ENCODE measurements around the gene SPOP. TPM values are rescaled to one million over a fixed set of nuclear protein-coding genes. Genes with fewer than 3 reads are reported as not detected.

SPOP gene
- total and polyA plus RNA-seq, 2 of the 4 experiments (the other 2 are of a cell fraction): 24.9 to 47.5 TPM

DNA sequence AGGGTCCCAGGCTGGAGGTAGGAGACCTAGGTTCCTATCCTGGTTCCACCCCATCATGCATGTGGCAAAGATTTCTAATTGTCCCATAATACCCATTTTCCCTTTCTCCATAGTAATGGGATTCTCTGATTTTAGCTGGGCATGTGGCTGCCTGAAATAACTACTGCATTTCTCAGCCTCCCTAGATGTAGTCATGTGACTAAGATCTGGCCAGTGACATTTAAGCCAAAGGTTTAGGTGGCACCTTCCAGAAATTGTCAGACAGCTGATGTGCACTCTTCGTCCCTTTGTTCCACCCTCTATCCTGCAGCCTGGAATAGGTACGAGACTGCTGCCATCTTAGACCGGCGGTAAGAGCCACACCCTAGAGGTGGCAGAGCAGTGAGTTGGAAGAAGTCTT is 94.0 kb downstream of the SPOP start:
- H3K9ac ChIP-seq (ENCODE audit: low read depth, low read length): no peak overlapping the region
- peaks cover 1% of the 10 kb centered on the region for H4K20me1 ChIP-seq (ENCODE audit: insufficient read depth, low read length)
- no peak overlapping the region for H2AFZ ChIP-seq (replicated peaks; ENCODE audit: low read length, poor library complexity)
- H3K9me3 ChIP-seq (ENCODE audit: control insufficient read depth, insufficient read depth, low read length): no peaks in the 10 kb centered on the region
- no peak overlapping the region for H3K14ac ChIP-seq (replicated peaks; ENCODE audit: low read depth, low read length)
- no peak overlapping the region for H2BK20ac ChIP-seq (ENCODE audit: low read depth, low read length)
- no peak overlapping the region for H3K4ac ChIP-seq (ENCODE audit: low read depth, low read length)
- DNase-seq (no peak), ATAC-seq (ENCODE audit: low read depth) (no peak)
- CTCF ChIA-PET: no interaction called here
- BruUV-seq (replicated peaks): no TSS peak
- intact Hi-C loops (cut with micrococcal nuclease): no loop called here
- H2BK15ac ChIP-seq (ENCODE audit: low read depth, low read length): no peak overlapping the region
- H3K23ac ChIP-seq (ENCODE audit: low read depth, low read length): no peak overlapping the region
- no peak overlapping the region for H3K56ac ChIP-seq (ENCODE audit: extremely low read depth, insufficient read depth, low read length)
- H3K4me1 ChIP-seq (ENCODE audit: control insufficient read depth, insufficient read depth, low read length): peaks cover 6% of the 10 kb centered on the region
- H4K8ac ChIP-seq (ENCODE audit: low read depth in 2 of 2, low read length in 2 of 2): no peak overlapping the region
- H2AK9ac ChIP-seq (replicated peaks; ENCODE audit: low read depth, low read length, poor library complexity): no peak overlapping the region
- dilution Hi-C loops (cut with HindIII; ENCODE audit: low sequenced_read_pairs, unreplicated experiment): no loop called here
- in situ Hi-C loops (cut with MboI; ENCODE audit: low sequenced_read_pairs): no loop called here
- no peaks in the 10 kb centered on the region for H3K36me3 ChIP-seq (ENCODE audit: control insufficient read depth, insufficient read depth, low read length)
- no peak overlapping the region for H3K18ac ChIP-seq (ENCODE audit: low read depth, low read length)
- WGBS, 2 experiments (ENCODE audit: extremely low coverage in 2 of 2, insufficient read length in 1 of 2): no CpG with 5 or more reads among the region's 4 CpGs
- H3K27me3 ChIP-seq (ENCODE audit: control insufficient read depth, insufficient read depth, low read length): no peaks in the 10 kb centered on the region
- H2BK5ac ChIP-seq (ENCODE audit: low read depth, low read length, poor library complexity, severe bottlenecking): no peak overlapping the region
- H3K27ac ChIP-seq (ENCODE audit: insufficient read depth, low read length): no peak overlapping the region
- H4K5ac ChIP-seq (ENCODE audit: low read depth, low read length): no peak overlapping the region
- TF ChIP-seq RAD21 (IDR thresholded peaks at IDR 0.05; ENCODE audit: low read length) (no peak), SMC3 (IDR thresholded peaks at IDR 0.05; ENCODE audit: low read depth, low read length) (no peak), MAFK (IDR thresholded peaks at IDR 0.05; ENCODE audit: low read depth, low read length) (no peak)
- TF ChIP-seq, protein P1, sequence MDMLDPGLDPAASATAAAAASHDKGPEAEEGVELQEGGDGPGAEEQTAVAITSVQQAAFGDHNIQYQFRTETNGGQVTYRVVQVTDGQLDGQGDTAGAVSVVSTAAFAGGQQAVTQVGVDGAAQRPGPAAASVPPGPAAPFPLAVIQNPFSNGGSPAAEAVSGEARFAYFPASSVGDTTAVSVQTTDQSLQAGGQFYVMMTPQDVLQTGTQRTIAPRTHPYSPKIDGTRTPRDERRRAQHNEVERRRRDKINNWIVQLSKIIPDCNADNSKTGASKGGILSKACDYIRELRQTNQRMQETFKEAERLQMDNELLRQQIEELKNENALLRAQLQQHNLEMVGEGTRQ (IDR thresholded peaks at IDR 0.05; ENCODE audit: low read depth, low read length): no peak
- no peak overlapping the region for H2AK5ac ChIP-seq (ENCODE audit: low read depth, low read length)
- no peak overlapping the region for H3K4me2 ChIP-seq (ENCODE audit: low read depth, low read length)
- H4K91ac ChIP-seq (ENCODE audit: insufficient read depth, low read depth, low read length): no peak overlapping the region
- POLR2A ChIA-PET (ENCODE audit: unreplicated experiment): no interaction called here
- H3K4me3 ChIP-seq (ENCODE audit: insufficient read depth, low read depth, low read length): no peak overlapping the region
- H3K79me1 ChIP-seq (ENCODE audit: low read depth in 1 of 2, low read length in 2 of 2): no peaks in the 10 kb centered on the region
- no peak overlapping the region for H2BK120ac ChIP-seq (ENCODE audit: low read depth, low read length)
- peaks cover 11% of the 10 kb centered on the region for H3K9me1 ChIP-seq (ENCODE audit: insufficient read depth, low read length)
